Adipocyte (in vitro differentiated cells): ENCODE measurements around the gene ADGRB3.

Experiments
- DNase-seq: peaks from one replicate; pipeline ENCODE4 v3.0.0-alpha.2; 2015; ENCODE audit warnings: low read depth
- H3K27me3 ChIP-seq: replicated peaks from 2 replicates; pipeline ENCODE4 v1.7.0; 2013; ENCODE audit warnings: mild to moderate bottlenecking, low read length, moderate library complexity; ENCODE audit not compliant: control insufficient read depth, insufficient read depth
- H3K36me3 ChIP-seq: 2 replicates; pipeline ENCODE4 v1.7.0; 2013; ENCODE audit warnings: low read length, mild to moderate bottlenecking, moderate library complexity; ENCODE audit not compliant: control insufficient read depth, insufficient read depth, severe bottlenecking
- H3K4me1 ChIP-seq: 2 replicates; pipeline ENCODE4 v1.7.0; 2013; ENCODE audit warnings: mild to moderate bottlenecking, low read length, moderate library complexity; ENCODE audit not compliant: control insufficient read depth, insufficient read depth
- H3K4me3 ChIP-seq: 2 replicates; pipeline ENCODE4 v1.7.0; 2013; ENCODE audit warnings: mild to moderate bottlenecking, low read length, moderate library complexity
- H3K9ac ChIP-seq: 2 replicates; pipeline ENCODE4 v1.7.0; 2013; ENCODE audit warnings: mild to moderate bottlenecking, low read length, moderate library complexity
- H3K9me3 ChIP-seq: 2 replicates; pipeline ENCODE4 v1.7.0; 2013; ENCODE audit warnings: mild to moderate bottlenecking, low read length, moderate library complexity; ENCODE audit not compliant: control insufficient read depth

The ADGRB3 gene

DNA sequence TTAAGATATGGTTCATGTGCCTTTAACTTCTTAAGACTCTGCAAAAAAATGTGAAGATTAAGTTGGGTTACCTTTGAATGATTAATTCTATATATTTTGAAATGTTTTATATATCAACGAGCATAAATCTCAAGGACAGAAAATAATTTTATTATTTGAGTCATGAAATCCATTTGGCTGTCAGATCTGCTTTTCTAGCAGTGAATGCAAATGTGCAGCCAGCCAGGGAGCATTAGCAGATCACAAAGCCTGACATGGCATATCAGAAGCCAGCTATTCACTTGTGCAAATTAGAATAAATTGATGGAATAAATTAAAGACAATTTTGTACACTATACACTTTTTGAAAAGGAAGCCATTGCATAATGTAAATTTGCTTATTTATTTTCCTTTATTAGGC, 424.3 kb downstream of the ADGRB3 start:
- H3K27me3 ChIP-seq = no peaks in the 10 kb centered on the region
- H3K9ac ChIP-seq = no peak overlapping the region
- no peak for DNase-seq
- H3K4me1 ChIP-seq = no peaks in the 10 kb centered on the region
- no peak overlapping the region for H3K4me3 ChIP-seq
- H3K36me3 ChIP-seq = no peaks in the 10 kb centered on the region
- no peaks in the 10 kb centered on the region for H3K9me3 ChIP-seq

DNA sequence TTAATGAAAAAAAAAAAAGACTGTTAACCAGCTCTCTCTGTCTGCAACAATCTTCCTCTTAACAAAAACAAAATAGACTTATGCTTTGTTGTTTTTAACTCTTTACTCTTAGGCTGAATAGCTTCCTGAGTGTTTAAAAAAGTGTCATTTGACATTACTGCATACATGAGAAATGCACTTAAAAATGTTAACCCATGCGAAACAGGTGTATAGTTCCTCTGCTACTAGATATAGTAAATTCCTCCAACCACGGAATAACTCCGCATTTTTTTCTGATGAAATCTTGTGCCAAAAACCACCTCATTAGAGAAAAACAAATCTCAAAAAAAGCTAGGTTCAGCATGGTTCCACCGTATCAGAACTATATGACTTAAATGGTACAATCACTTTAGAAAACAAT, 426.0 kb downstream of the ADGRB3 start:
- Histone ChIP-seq H3K4me3 (no peak overlapping the region), H3K27me3 (no peaks in the 10 kb centered on the region), H3K9me3 (no peaks in the 10 kb centered on the region), H3K9ac (no peak overlapping the region), H3K4me1 (no peaks in the 10 kb centered on the region), H3K36me3 (no peaks in the 10 kb centered on the region)
- DNase-seq = no peak

- H3K36me3 ChIP-seq = no peaks in the 10 kb centered on the region
- DNase-seq = no peak
- no peaks in the 10 kb centered on the region for H3K27me3 ChIP-seq
- H3K4me1 ChIP-seq = no peaks in the 10 kb centered on the region
- H3K4me3 ChIP-seq = no peak overlapping the region
- no peaks in the 10 kb centered on the region for H3K9me3 ChIP-seq
- no peak overlapping the region for H3K9ac ChIP-seq
Observed at GRCh38 chr6:69063401-69063800, 428.3 kb downstream of the ADGRB3 start.

DNA sequence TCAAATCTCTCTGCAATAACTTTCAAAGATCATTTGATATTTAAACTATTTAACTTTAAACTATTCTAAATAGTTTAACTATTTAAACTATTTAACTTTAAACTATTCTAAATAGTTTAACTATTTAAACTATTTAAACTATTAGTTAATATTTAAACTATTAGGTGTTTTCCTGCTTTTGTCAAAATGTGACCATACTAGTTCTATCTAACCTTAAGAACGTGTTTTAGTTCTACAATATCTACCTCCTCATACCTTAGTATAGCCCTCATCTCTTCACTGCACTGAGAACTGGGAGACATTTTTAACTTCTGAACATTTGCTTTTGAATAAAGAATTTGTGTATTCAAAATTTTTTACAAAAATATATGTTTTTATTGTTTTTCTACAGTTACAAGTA, 429.1 kb downstream of the ADGRB3 start:
- H3K4me1 ChIP-seq = no peaks in the 10 kb centered on the region
- H3K27me3 ChIP-seq = no peaks in the 10 kb centered on the region
- DNase-seq = no peak
- H3K9ac ChIP-seq = no peak overlapping the region
- H3K36me3 ChIP-seq = no peaks in the 10 kb centered on the region
- H3K4me3 ChIP-seq = no peak overlapping the region
- no peaks in the 10 kb centered on the region for H3K9me3 ChIP-seq

DNA sequence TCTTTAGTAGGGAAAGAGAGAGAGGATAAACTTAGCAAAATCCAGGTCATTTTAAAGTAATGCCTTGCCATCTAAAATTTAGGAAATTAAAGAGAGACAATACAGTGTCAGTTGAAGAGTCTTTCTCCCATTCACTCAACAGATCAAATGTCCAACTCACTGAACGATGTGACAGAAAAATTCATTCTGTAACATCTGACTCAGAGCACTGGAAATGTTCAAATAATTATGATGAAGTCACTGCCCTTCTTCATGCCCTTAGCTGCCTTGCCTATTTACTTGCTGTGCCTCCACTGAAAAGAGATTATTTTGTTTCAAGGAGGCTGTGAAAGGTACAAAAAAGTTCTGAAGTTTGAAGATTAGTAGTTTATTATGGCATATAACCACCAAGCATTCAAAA, 434.8 kb downstream of the ADGRB3 start:
- H3K4me1 ChIP-seq = no peaks in the 10 kb centered on the region

GRCh38 chr6:69072796-69073195, 437.7 kb downstream of the ADGRB3 start:
- H3K4me3 ChIP-seq = no peak overlapping the region
- H3K36me3 ChIP-seq = no peaks in the 10 kb centered on the region
- no peaks in the 10 kb centered on the region for H3K4me1 ChIP-seq
- H3K27me3 ChIP-seq = no peaks in the 10 kb centered on the region
- H3K9me3 ChIP-seq = no peaks in the 10 kb centered on the region
- no peak for DNase-seq
- H3K9ac ChIP-seq = no peak overlapping the region

More for the DNA sequence above, 434.8 kb downstream of the ADGRB3 start:
- Histone ChIP-seq H3K9me3 (no peaks in the 10 kb centered on the region), H3K27me3 (no peaks in the 10 kb centered on the region), H3K9ac (no peak overlapping the region), H3K4me3 (no peak overlapping the region), H3K36me3 (no peaks in the 10 kb centered on the region)
- no peak for DNase-seq

GRCh38 chr6:69084746-69085335, 449.8 kb downstream of the ADGRB3 start:
- Histone ChIP-seq H3K4me1 (no peaks in the 10 kb centered on the region), H3K9me3 (no peaks in the 10 kb centered on the region), H3K9ac (no peak overlapping the region), H3K36me3 (no peaks in the 10 kb centered on the region), H3K27me3 (no peaks in the 10 kb centered on the region), H3K4me3 (no peak overlapping the region)
- DNase-seq = no peak

GRCh38 chr6:69086689-69087088, 451.6 kb downstream of the ADGRB3 start:
- no peak overlapping the region for H3K9ac ChIP-seq
- no peaks in the 10 kb centered on the region for H3K27me3 ChIP-seq
- H3K9me3 ChIP-seq = no peaks in the 10 kb centered on the region
- no peaks in the 10 kb centered on the region for H3K36me3 ChIP-seq
- DNase-seq = no peak
- no peaks in the 10 kb centered on the region for H3K4me1 ChIP-seq
- no peak overlapping the region for H3K4me3 ChIP-seq

- no peaks in the 10 kb centered on the region for H3K9me3 ChIP-seq
- no peaks in the 10 kb centered on the region for H3K4me1 ChIP-seq
- no peaks in the 10 kb centered on the region for H3K27me3 ChIP-seq
- H3K36me3 ChIP-seq = no peaks in the 10 kb centered on the region
- DNase-seq = no peak
- no peak overlapping the region for H3K4me3 ChIP-seq
- H3K9ac ChIP-seq = no peak overlapping the region
Observed at GRCh38 chr6:69089539-69089938, 454.5 kb downstream of the ADGRB3 start.

GRCh38 chr6:69090132-69090531, 455.1 kb downstream of the ADGRB3 start:
- H3K9me3 ChIP-seq = no peaks in the 10 kb centered on the region
- peak; percentile 32 for DNase-seq
- no peaks in the 10 kb centered on the region for H3K36me3 ChIP-seq
- H3K27me3 ChIP-seq = no peaks in the 10 kb centered on the region
- H3K4me3 ChIP-seq = no peak overlapping the region
- H3K9ac ChIP-seq = no peak overlapping the region
- no peaks in the 10 kb centered on the region for H3K4me1 ChIP-seq

GRCh38 chr6:69096681-69097080, 461.6 kb downstream of the ADGRB3 start:
- H3K4me3 ChIP-seq = no peak overlapping the region
- H3K9me3 ChIP-seq = no peaks in the 10 kb centered on the region
- DNase-seq = no peak
- H3K27me3 ChIP-seq = no peaks in the 10 kb centered on the region
- no peaks in the 10 kb centered on the region for H3K4me1 ChIP-seq
- no peaks in the 10 kb centered on the region for H3K36me3 ChIP-seq
- H3K9ac ChIP-seq = no peak overlapping the region

DNA sequence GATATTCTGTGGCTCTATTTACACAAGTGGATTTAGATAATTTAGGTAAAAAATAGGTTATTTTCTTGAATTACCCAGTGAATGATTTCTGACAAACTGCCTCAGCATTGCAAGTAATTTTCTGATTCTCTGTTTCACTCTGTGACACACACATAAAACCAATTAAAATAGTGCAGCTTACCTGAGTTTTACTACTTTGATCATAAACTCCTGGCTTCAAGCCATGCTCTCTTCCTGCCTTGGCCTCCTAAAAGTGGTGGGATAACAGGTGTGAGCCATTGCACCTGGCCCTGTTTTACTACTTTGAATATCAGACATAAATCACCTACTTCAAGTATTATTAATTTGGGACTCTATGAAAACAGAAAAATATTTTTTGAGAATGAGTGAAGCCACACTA, 462.9 kb downstream of the ADGRB3 start:
- no peak overlapping the region for H3K9ac ChIP-seq
- no peaks in the 10 kb centered on the region for H3K4me1 ChIP-seq
- H3K4me3 ChIP-seq = no peak overlapping the region
- H3K9me3 ChIP-seq = no peaks in the 10 kb centered on the region
- no peaks in the 10 kb centered on the region for H3K27me3 ChIP-seq
- H3K36me3 ChIP-seq = no peaks in the 10 kb centered on the region
- DNase-seq = no peak
